Measurements from ENCODE around the gene PFKFB3.

The PFKFB3 gene

DNA sequence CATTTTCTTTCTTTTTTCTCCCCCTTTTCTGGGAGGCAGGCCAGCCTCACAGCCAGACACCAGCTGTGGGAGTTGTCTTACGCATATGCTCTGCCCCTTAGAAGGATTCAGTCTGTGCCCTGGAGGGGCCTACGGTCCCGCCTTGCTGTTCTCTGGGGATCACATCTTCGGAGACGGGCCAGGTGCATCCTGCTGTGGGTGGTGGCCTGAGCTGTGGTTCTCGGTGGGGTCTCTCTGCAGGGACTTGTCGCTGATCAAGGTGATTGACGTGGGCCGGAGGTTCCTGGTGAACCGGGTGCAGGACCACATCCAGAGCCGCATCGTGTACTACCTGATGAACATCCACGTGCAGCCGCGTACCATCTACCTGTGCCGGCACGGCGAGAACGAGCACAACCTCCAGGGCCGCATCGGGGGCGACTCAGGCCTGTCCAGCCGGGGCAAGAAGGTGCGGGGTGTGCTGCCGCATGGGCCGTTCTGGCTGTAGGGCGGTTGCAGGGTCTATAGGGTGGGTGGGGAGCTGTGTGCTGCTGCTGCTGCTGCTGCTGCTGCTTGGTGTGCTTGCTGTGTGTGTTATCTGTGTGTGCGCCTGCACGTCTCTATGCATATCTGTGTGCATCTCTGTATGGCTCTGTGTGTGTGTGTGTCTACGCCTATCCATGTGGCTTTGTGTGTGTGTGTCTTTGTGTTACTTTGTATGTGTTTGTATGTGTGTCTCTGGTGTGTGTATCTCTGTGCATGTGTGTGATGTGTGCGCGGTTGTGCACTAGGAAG lies 17.9 kb downstream of the PFKFB3 start:
- no peak for DNase-seq (ENCODE audit: low spot score)

- no peak for DNase-seq (ENCODE audit: low spot score)
Observed at GRCh38 chr10:6221192-6221940, 18.6 kb downstream of the PFKFB3 start.

- DNase-seq (ENCODE audit: low spot score) = no peak
Observed at GRCh38 chr10:6221971-6222751, 19.4 kb downstream of the PFKFB3 start.

DNA sequence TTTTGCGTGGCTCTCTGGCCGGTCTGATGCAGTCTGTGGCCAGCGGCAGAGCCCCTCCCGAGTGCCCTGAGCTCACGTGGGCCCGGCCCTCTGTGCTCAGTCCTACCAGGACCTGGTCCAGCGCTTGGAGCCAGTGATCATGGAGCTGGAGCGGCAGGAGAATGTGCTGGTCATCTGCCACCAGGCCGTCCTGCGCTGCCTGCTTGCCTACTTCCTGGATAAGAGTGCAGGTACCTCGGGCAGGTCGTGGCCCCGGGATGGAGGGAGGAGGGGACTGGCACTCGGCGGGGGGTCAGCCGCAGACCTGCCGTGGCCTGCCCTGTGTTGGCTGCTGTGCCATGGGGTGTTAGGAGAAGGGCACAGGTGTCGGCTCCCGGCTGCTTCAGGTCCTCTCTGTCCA lies 20.0 kb downstream of the PFKFB3 start:
- DNase-seq (ENCODE audit: low spot score) = no peak

GRCh38 chr10:6223981-6224380 lies 21.2 kb downstream of the PFKFB3 start:
- DNase-seq (ENCODE audit: low spot score) = no peak

GRCh38 chr10:6224781-6225180 lies 22.0 kb downstream of the PFKFB3 start:
- DNase-seq (ENCODE audit: low spot score) = no peak

- no peak for DNase-seq (ENCODE audit: low spot score)
Observed at GRCh38 chr10:6225263-6225814, 22.6 kb downstream of the PFKFB3 start.

DNA sequence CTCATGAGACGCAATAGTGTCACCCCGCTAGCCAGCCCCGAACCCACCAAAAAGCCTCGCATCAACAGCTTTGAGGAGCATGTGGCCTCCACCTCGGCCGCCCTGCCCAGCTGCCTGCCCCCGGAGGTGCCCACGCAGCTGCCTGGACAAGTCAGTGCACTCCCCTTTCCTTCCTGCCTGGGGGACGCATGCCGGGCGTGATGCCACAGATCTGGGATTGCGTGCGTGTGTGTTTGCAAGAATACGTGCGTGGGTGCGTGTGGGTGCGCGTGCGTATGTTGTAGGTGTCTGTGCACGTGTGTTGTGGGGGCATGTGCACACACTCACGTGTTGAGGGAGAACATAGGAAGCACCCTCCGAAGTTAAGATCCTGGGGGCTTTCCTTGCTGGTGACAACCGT lies 23.5 kb downstream of the PFKFB3 start:
- DNase-seq (ENCODE audit: low spot score) = no peak

GRCh38 chr10:6227346-6227745 lies 24.6 kb downstream of the PFKFB3 start:
- no peak for DNase-seq (ENCODE audit: low spot score)

- no peak for DNase-seq (ENCODE audit: low spot score)
Observed at GRCh38 chr10:6228010-6228511, 25.3 kb downstream of the PFKFB3 start.

DNA sequence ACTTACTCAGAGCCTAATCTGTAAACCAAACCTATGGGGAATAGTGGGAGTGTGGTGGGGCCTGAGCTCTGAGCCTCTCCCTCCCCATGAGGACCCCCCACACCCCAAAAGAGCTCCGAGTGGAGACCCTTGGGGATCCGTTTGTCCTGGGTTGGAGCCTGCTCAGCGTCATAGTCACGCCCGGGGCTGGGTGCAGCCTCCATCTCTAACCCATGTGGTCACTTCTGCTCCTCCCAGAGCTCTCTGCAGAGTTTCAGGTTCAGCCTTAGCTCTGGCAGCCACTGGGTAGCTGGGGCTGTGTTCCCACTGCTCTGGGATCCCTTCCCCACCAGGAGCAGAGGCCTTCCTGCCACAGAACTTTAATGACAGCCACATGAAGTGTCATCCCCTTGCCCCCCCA lies 25.9 kb downstream of the PFKFB3 start:
- DNase-seq (ENCODE audit: low spot score) = no peak

- no peak for DNase-seq (ENCODE audit: low spot score)
Observed at GRCh38 chr10:6229290-6229689, 26.6 kb downstream of the PFKFB3 start.

DNA sequence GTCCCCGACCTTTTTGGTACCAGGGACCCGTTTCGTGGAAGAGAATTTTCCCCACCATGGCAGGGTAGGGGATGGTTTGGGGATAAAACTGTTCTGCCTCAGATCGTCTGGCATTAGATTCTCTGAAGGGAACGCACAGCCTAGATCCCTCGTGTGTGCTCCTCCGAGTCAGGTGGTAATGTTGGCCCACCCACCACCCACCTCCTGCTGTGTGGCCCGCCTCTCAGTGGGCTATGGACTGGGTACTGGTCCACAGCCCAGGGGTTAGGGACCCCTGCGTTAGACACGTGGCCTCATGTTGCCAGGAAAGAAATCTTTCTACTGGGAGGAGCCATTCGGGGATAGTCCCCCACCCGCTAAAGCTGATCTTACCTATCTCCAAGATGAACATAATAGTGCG lies 27.0 kb downstream of the PFKFB3 start:
- no peak for DNase-seq (ENCODE audit: low spot score)

GRCh38 chr10:6230315-6230714 lies 27.6 kb downstream of the PFKFB3 start:
- no peak for DNase-seq (ENCODE audit: low spot score)

GRCh38 chr10:6231146-6231545 lies 28.4 kb downstream of the PFKFB3 start:
- no peak for DNase-seq (ENCODE audit: low spot score)

DNA sequence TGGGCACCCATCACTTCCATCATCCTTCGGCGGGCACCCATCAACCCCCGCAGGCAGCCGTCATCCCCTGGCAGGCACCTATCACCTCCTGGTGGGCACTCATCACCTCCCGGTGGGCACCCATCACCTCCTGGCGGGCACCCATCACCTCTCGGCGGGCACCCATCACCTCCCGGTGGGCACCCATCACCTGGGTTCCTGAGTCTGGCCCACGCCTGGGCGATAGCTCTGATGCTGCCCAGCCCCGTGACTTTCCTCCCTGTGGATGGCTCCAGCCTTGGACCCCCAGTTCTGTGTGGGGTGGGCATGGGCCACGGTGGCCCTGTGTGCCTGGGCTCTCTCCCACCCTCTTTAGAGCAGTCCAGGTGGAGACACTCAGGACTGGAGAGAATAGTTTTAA lies 29.0 kb downstream of the PFKFB3 start:
- DNase-seq (ENCODE audit: low spot score) = no peak

- DNase-seq (ENCODE audit: low spot score) = no peak
Observed at GRCh38 chr10:6232225-6232807, 29.6 kb downstream of the PFKFB3 start.

GRCh38 chr10:6232846-6233724 lies 30.4 kb downstream of the PFKFB3 start:
- DNase-seq (ENCODE audit: low spot score) = no peak

DNA sequence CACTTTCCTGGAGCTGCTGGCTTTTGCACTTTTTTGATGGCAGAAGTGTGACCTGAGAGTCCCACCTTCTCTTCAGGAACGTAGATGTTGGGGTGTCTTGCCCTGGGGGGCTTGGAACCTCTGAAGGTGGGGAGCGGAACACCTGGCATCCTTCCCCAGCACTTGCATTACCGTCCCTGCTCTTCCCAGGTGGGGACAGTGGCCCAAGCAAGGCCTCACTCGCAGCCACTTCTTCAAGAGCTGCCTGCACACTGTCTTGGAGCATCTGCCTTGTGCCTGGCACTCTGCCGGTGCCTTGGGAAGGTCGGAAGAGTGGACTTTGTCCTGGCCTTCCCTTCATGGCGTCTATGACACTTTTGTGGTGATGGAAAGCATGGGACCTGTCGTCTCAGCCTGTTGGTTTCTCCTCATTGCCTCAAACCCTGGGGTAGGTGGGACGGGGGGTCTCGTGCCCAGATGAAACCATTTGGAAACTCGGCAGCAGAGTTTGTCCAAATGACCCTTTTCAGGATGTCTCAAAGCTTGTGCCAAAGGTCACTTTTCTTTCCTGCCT lies 31.1 kb downstream of the PFKFB3 start:
- no peak for DNase-seq (ENCODE audit: low spot score)

DNA sequence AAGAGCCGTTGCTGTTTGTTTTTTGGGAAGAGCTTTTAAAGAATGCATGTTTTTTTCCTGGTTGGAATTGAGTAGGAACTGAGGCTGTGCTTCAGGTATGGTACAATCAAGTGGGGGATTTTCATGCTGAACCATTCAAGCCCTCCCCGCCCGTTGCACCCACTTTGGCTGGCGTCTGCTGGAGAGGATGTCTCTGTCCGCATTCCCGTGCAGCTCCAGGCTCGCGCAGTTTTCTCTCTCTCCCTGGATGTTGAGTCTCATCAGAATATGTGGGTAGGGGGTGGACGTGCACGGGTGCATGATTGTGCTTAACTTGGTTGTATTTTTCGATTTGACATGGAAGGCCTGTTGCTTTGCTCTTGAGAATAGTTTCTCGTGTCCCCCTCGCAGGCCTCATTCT lies 31.6 kb downstream of the PFKFB3 start:
- no peak for DNase-seq (ENCODE audit: low spot score)
